Measurements from ENCODE around the gene GNAZ. TPM values are rescaled to one million over a fixed set of nuclear protein-coding genes. Genes with fewer than 3 reads are reported as not detected.

Gene GNAZ
- total RNA-seq, 5 donors from 2014 or later (not counting 1 experiment from before 2014, with no cell fraction given), result 0.70 to 1.4 (median 1.3) TPM

DNA sequence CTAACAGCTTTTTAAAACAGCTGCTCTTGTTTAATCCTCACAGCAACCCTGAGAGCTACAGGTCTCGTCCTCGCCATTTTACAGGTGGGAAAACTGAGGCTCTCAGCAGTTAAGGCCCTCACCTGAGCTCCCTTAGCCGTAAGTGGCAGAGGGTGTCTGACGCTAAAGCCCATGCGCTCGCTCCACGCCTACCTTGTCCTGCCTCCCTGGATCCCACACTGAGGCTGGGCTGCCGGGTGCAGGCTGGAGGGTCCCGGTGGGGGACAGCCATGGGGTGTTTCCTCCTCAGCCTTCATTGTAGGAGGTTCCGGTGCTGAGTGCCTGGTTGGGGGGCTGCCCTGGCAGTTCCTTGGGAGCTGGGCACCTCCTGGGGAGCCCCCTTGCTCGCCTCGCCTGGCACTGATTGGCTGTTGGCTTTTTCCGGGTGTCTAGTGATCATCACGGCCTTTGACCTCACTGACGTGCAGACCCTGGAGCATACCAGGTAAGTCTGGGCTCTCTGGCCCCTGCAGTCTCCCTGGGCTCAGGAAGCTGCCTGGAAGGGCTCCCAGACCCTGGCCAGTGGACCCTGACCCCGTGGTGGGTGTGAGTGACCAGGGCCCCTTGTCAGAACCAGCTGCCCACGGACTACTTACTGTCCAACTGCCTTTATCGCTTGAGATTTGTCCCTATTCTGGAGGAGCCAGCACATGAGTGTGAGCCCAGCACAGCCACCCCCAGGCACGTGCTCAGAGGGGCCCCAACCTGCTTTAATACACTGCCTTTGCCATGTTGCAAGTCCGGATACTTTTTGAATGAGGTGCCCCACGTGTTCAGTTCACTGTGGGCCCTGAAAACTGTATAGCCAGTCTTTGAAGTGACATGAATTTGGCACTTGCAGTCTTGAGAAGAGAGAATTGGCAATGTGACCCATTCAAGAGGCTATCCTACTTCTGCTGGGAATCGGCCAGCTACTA, 87.5 kb downstream of the GNAZ start:
- no peak for ATAC-seq (replicated peaks in 1 of 4)
- POLR2A ChIA-PET, result no interaction called here
- no peaks in the 10 kb centered on the region for H3K27me3 Mint-ChIP-seq
- Histone ChIP-seq H3K4me3 (ENCODE audit: control insufficient read depth in 1 of 2, extremely low read depth in 1 of 2, low read length in 1 of 2) (no peak overlapping the region), H3K36me3 (ENCODE audit: control insufficient read depth in 2 of 2, extremely low read depth in 1 of 2, insufficient read depth in 1 of 2, low read length in 1 of 2) (peaks cover 0 to 2% of the 10 kb centered on the region in 2 donors), H3K4me1 (ENCODE audit: control insufficient read depth in 1 of 2, extremely low read depth in 1 of 2, insufficient read depth in 2 of 2, low read length in 2 of 2) (peaks cover 8 to 13% of the 10 kb centered on the region in 2 experiments), H3K27ac (ENCODE audit: low read length) (no peak overlapping the region), H3K9me3 (no peaks in the 10 kb centered on the region), H3K27me3 (replicated peaks in 1 of 2; ENCODE audit: control insufficient read depth in 2 of 2, extremely low read depth in 1 of 2, insufficient read depth in 2 of 2, low read length in 1 of 2) (no peaks in the 10 kb centered on the region)
- DNase-seq, result no peak
- no peaks in the 10 kb centered on the region for H3K36me3 Mint-ChIP-seq
- no peaks in the 10 kb centered on the region for H3K9me3 Mint-ChIP-seq
- H3K4me3 Mint-ChIP-seq, result no peak overlapping the region
- H3K27ac Mint-ChIP-seq, result no peak overlapping the region
- CTCF ChIA-PET, result interaction anchor here (0.5 to 0.6 kb wide), 3 partner anchors 16 to 404 kb away, joined by 3 to 7 read pairs (median 5); no protein-coding TSS in a partner anchor
- WGBS (ENCODE audit: insufficient coverage), result 85% methylated on average over 21 of the region's 22 CpGs
- peaks cover 7 to 16% (median 12%) of the 10 kb centered on the region in 3 donors for H3K4me1 Mint-ChIP-seq

DNA sequence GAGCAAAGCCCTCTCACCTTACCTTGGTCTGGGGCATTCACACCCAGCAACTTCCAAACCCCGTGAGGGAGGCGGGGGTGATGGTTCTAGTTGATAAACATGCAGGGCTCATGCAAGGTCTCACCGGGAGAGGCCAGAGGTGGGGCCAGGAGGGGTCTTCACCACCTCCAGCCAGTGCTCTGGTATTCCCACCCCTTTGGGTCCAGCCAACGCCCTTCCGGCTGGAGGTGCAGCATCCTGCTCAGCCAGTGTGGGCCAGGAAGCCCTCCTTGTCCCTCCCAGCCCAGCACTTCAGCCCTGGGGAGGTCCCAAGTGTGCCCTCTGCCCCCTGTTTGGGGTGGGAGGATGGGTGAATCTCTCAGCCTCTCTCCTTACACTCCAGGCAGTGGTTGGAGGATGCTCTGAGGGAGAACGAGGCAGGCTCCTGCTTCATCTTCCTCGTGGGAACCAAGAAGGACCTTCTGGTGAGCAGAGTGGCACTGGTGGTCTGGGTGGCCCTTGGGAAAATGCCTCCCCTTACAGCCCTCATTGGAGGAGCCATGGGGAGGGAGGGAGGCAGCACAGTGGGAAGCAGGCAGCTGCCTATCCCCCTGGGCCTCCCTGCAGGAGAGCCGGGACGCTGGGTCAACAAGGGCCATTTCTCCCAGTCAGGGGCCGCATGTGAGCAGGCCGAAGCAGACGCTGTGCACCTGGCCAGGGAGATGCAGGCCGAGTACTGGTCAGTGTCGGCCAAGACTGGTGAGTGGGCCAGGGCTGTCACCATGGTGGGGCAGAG, 88.4 kb downstream of the GNAZ start:
- Histone ChIP-seq H3K4me1 (ENCODE audit: control insufficient read depth in 1 of 2, extremely low read depth in 1 of 2, insufficient read depth in 2 of 2, low read length in 2 of 2) (peaks cover 2 to 4% of the 10 kb centered on the region in 2 experiments), H3K36me3 (ENCODE audit: control insufficient read depth in 2 of 2, extremely low read depth in 1 of 2, insufficient read depth in 1 of 2, low read length in 1 of 2) (peaks cover 0 to 2% of the 10 kb centered on the region in 2 donors), H3K4me3 (ENCODE audit: control insufficient read depth in 1 of 2, extremely low read depth in 1 of 2, low read length in 1 of 2) (no peak overlapping the region), H3K27ac (ENCODE audit: low read length) (no peak overlapping the region), H3K9me3 (no peaks in the 10 kb centered on the region), H3K27me3 (replicated peaks in 1 of 2; ENCODE audit: control insufficient read depth in 2 of 2, extremely low read depth in 1 of 2, insufficient read depth in 2 of 2, low read length in 1 of 2) (no peaks in the 10 kb centered on the region)
- no peaks in the 10 kb centered on the region for H3K36me3 Mint-ChIP-seq
- 87% methylated on average over 7 of the region's 14 CpGs for WGBS (ENCODE audit: insufficient coverage)
- peaks cover 0 to 7% (median 4%) of the 10 kb centered on the region in 3 donors for H3K4me1 Mint-ChIP-seq
- H3K9me3 Mint-ChIP-seq, result no peaks in the 10 kb centered on the region
- H3K27ac Mint-ChIP-seq, result no peak overlapping the region
- H3K4me3 Mint-ChIP-seq, result no peak overlapping the region
- DNase-seq, result no peak
- no peak for ATAC-seq (replicated peaks in 1 of 4)
- H3K27me3 Mint-ChIP-seq, result no peaks in the 10 kb centered on the region
- ChIA-PET POLR2A (interaction anchor here in 1 of 2 donors (0.6 kb wide), 1 partner anchor 53 kb away, joined by 3 read pairs; no protein-coding TSS in a partner anchor), CTCF (no interaction called here)

DNA sequence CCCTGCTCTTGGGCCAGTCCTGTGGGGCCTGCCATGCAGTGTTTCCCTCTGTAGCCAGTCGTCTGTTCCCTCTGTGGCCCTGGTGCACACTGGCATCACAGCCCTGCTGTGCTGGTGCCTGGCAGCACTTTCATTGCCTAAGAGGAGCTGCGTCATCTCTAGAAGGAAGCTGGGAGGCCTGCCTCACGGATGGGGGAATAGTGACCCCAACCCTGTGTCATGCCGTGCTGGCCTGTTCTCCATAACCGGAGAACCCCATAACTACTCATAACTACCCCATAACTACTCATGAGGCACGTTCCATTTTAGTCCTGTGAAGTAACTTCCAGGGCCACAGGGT, 88.9 kb downstream of the GNAZ start:
- H3K27me3 Mint-ChIP-seq, result no peaks in the 10 kb centered on the region
- WGBS (ENCODE audit: insufficient coverage), result 91% methylated on average over 5 of the region's 6 CpGs
- H3K27ac ChIP-seq (ENCODE audit: low read length), result no peak overlapping the region

DNA sequence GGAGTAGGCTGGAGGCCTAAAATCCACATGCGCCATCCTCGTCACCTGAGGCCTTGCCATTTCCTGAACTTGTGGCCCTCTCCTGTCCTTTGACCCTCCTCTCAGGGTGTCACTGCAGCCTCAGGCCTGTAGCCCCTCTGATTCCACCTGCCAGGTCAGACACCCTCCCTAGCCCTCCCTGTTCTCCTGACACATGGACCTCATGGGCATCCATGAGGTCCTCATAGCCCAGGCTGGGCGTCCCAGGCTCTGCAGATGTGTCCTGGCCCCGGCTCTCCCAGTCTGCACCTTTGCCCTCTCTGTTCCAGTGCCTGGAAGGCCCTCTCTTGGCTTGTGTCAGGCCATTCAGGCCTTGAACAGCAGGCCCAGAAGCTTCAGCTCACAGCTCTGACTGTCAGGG, 90.7 kb downstream of the GNAZ start:
- WGBS (ENCODE audit: insufficient coverage), result 83% methylated on average over 4 of the region's 4 CpGs
- Mint-ChIP-seq H3K27ac (no peak overlapping the region), H3K9me3 (no peaks in the 10 kb centered on the region), H3K4me3 (no peak overlapping the region), H3K4me1 (no peaks in the 10 kb centered on the region), H3K27me3 (no peaks in the 10 kb centered on the region), H3K36me3 (no peaks in the 10 kb centered on the region)
- Histone ChIP-seq H3K4me3 (ENCODE audit: control insufficient read depth in 1 of 2, extremely low read depth in 1 of 2, low read length in 1 of 2) (no peak overlapping the region), H3K27ac (ENCODE audit: low read length) (no peak overlapping the region), H3K36me3 (ENCODE audit: control insufficient read depth in 2 of 2, extremely low read depth in 1 of 2, insufficient read depth in 1 of 2, low read length in 1 of 2) (peaks cover 0 to 2% of the 10 kb centered on the region in 2 donors), H3K9me3 (no peaks in the 10 kb centered on the region), H3K27me3 (replicated peaks in 1 of 2; ENCODE audit: control insufficient read depth in 2 of 2, extremely low read depth in 1 of 2, insufficient read depth in 2 of 2, low read length in 1 of 2) (no peaks in the 10 kb centered on the region), H3K4me1 (ENCODE audit: control insufficient read depth in 1 of 2, extremely low read depth in 1 of 2, insufficient read depth in 2 of 2, low read length in 2 of 2) (no peaks in the 10 kb centered on the region)
- ATAC-seq (replicated peaks in 1 of 4) (no peak), DNase-seq (no peak)
- ChIA-PET POLR2A (no interaction called here), CTCF (no interaction called here)

More for the DNA sequence above, 88.9 kb downstream of the GNAZ start:
- no peaks in the 10 kb centered on the region for H3K36me3 Mint-ChIP-seq
- no peak for ATAC-seq (replicated peaks in 1 of 4)
- CTCF ChIA-PET, result no interaction called here
- Histone ChIP-seq H3K4me1 (ENCODE audit: control insufficient read depth in 1 of 2, extremely low read depth in 1 of 2, insufficient read depth in 2 of 2, low read length in 2 of 2) (no peaks in the 10 kb centered on the region), H3K4me3 (ENCODE audit: control insufficient read depth in 1 of 2, extremely low read depth in 1 of 2, low read length in 1 of 2) (no peak overlapping the region), H3K9me3 (no peaks in the 10 kb centered on the region), H3K36me3 (ENCODE audit: control insufficient read depth in 2 of 2, extremely low read depth in 1 of 2, insufficient read depth in 1 of 2, low read length in 1 of 2) (peaks cover 0 to 2% of the 10 kb centered on the region in 2 donors), H3K27me3 (replicated peaks in 1 of 2; ENCODE audit: control insufficient read depth in 2 of 2, extremely low read depth in 1 of 2, insufficient read depth in 2 of 2, low read length in 1 of 2) (no peaks in the 10 kb centered on the region)
- POLR2A ChIA-PET, result no interaction called here
- H3K27ac Mint-ChIP-seq, result no peak overlapping the region
- H3K9me3 Mint-ChIP-seq, result no peaks in the 10 kb centered on the region
- H3K4me3 Mint-ChIP-seq, result no peak overlapping the region
- no peak for DNase-seq
- H3K4me1 Mint-ChIP-seq, result peaks cover 0 to 2% (median under 1%) of the 10 kb centered on the region in 3 donors

DNA sequence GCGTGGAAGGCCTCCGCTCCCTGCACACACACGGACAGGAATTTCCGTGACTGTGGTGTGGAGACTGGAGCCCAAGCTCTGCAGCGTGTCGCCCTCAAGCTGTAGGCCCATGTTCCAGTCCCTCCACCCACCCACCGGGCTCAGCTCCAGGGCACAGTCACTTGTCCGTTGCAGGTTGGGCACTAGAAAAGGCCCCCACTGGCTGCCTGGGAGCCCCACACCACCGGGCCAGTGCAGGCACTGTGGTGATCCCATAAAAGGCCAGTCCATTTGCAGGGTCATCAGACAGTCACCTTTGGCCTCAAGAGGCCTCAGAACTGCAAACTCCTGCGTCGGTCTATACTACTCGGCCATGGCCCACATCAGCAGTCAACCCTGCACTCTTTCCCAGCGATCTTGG, 91.3 kb downstream of the GNAZ start:
- no peak for ATAC-seq (replicated peaks in 1 of 4)
- Mint-ChIP-seq H3K4me3 (no peak overlapping the region), H3K27ac (no peak overlapping the region), H3K36me3 (no peaks in the 10 kb centered on the region), H3K4me1 (no peaks in the 10 kb centered on the region), H3K27me3 (no peaks in the 10 kb centered on the region), H3K9me3 (no peaks in the 10 kb centered on the region)
- 93% methylated on average over 13 of the region's 13 CpGs for WGBS (ENCODE audit: insufficient coverage)
- no peaks in the 10 kb centered on the region for H3K4me1 ChIP-seq (ENCODE audit: control insufficient read depth in 1 of 2, extremely low read depth in 1 of 2, insufficient read depth in 2 of 2, low read length in 2 of 2)
- ChIA-PET CTCF (no interaction called here), POLR2A (no interaction called here)
- no peaks in the 10 kb centered on the region for H3K9me3 ChIP-seq
- peaks cover 0 to 2% of the 10 kb centered on the region in 2 donors for H3K36me3 ChIP-seq (ENCODE audit: control insufficient read depth in 2 of 2, extremely low read depth in 1 of 2, insufficient read depth in 1 of 2, low read length in 1 of 2)
- H3K27me3 ChIP-seq (replicated peaks in 1 of 2; ENCODE audit: control insufficient read depth in 2 of 2, extremely low read depth in 1 of 2, insufficient read depth in 2 of 2, low read length in 1 of 2), result no peaks in the 10 kb centered on the region
- H3K4me3 ChIP-seq (ENCODE audit: control insufficient read depth in 1 of 2, extremely low read depth in 1 of 2, low read length in 1 of 2), result no peak overlapping the region
- no peak for DNase-seq
- H3K27ac ChIP-seq (ENCODE audit: low read length), result no peak overlapping the region

DNA sequence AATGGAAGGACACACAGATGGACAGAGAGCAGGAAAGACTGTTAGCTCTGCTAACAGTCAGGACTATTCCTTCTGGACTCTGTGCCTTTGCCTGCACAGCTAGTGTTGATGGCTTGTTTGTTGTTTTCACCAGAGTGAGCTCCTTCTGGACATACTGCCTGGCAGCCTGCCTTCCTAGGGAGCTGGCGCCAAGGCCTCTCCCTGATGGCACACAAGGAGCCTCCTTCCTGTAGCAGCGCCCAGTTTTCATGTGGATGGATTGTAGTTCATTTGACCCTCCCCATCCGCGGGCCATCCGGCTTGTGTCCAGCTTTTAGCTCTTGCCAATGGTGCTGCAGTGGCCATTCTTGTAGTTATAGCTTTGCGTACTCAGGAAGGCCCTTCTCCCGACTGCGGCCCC, 93.3 kb downstream of the GNAZ start:
- ATAC-seq (replicated peaks in 1 of 4) (no peak), DNase-seq (no peak)
- H3K4me1 Mint-ChIP-seq, result no peaks in the 10 kb centered on the region
- no peaks in the 10 kb centered on the region for H3K36me3 Mint-ChIP-seq
- H3K27ac ChIP-seq (ENCODE audit: low read length), result no peak overlapping the region
- 97% methylated on average over 7 of the region's 8 CpGs for WGBS (ENCODE audit: insufficient coverage)
- no peaks in the 10 kb centered on the region for H3K27me3 Mint-ChIP-seq
- CTCF ChIA-PET, result interaction anchor here in 1 of 2 donors (0.9 kb wide), 1 partner anchor 118 kb away, joined by 3 read pairs; no protein-coding TSS in a partner anchor
- no peaks in the 10 kb centered on the region for H3K9me3 ChIP-seq
- H3K4me3 ChIP-seq (ENCODE audit: control insufficient read depth in 1 of 2, extremely low read depth in 1 of 2, low read length in 1 of 2), result no peak overlapping the region
- H3K9me3 Mint-ChIP-seq, result no peaks in the 10 kb centered on the region
- peaks cover 0 to 2% of the 10 kb centered on the region in 2 donors for H3K36me3 ChIP-seq (ENCODE audit: control insufficient read depth in 2 of 2, extremely low read depth in 1 of 2, insufficient read depth in 1 of 2, low read length in 1 of 2)
- no peaks in the 10 kb centered on the region for H3K4me1 ChIP-seq (ENCODE audit: control insufficient read depth in 1 of 2, extremely low read depth in 1 of 2, insufficient read depth in 2 of 2, low read length in 2 of 2)
- no peak overlapping the region for H3K27ac Mint-ChIP-seq
- POLR2A ChIA-PET, result no interaction called here
- peaks cover 0 to 7% of the 10 kb centered on the region in 2 experiments for H3K27me3 ChIP-seq (replicated peaks in 1 of 2; ENCODE audit: control insufficient read depth in 2 of 2, extremely low read depth in 1 of 2, insufficient read depth in 2 of 2, low read length in 1 of 2)
- H3K4me3 Mint-ChIP-seq, result no peak overlapping the region
